Nephron progenitor cell (in vitro differentiated cells): Measurements from ENCODE around the gene CAMSAP2.

Experiments
- DNase-seq: peaks from one replicate; pipeline ENCODE4 v3.0.0; 2021
- H3K27ac Mint-ChIP-seq: 2 replicates; pipeline ENCODE4 v1.8.0; 2021; ENCODE audit warnings: mild to moderate bottlenecking, moderate library complexity, mixed read lengths
- H3K27me3 Mint-ChIP-seq: 2 replicates; pipeline ENCODE4 v1.8.0; 2021; ENCODE audit warnings: mild to moderate bottlenecking, low read depth, mixed read lengths; ENCODE audit not compliant: poor library complexity
- H3K36me3 Mint-ChIP-seq: 2 replicates; pipeline ENCODE4 v1.8.0; 2021; ENCODE audit warnings: low read depth, mixed read lengths
- H3K4me1 Mint-ChIP-seq: 2 replicates; pipeline ENCODE4 v1.8.0; 2021; ENCODE audit warnings: mixed read lengths
- H3K4me3 Mint-ChIP-seq: 2 replicates; pipeline ENCODE4 v1.8.0; 2021; ENCODE audit warnings: mild to moderate bottlenecking, moderate library complexity, mixed read lengths
- H3K9me3 Mint-ChIP-seq: 2 replicates; pipeline ENCODE4 v1.8.0; 2021; ENCODE audit warnings: mild to moderate bottlenecking, moderate library complexity, mixed read lengths
- TF ChIP-seq, protein P1 (sequence below): fragments of 200-600 bp; sonication (generic); IDR thresholded peaks from 2 replicates; pipeline ENCODE4 v1.5.0; 2021; ENCODE audit warnings: antibody characterized with exemption

The CAMSAP2 gene

DNA sequence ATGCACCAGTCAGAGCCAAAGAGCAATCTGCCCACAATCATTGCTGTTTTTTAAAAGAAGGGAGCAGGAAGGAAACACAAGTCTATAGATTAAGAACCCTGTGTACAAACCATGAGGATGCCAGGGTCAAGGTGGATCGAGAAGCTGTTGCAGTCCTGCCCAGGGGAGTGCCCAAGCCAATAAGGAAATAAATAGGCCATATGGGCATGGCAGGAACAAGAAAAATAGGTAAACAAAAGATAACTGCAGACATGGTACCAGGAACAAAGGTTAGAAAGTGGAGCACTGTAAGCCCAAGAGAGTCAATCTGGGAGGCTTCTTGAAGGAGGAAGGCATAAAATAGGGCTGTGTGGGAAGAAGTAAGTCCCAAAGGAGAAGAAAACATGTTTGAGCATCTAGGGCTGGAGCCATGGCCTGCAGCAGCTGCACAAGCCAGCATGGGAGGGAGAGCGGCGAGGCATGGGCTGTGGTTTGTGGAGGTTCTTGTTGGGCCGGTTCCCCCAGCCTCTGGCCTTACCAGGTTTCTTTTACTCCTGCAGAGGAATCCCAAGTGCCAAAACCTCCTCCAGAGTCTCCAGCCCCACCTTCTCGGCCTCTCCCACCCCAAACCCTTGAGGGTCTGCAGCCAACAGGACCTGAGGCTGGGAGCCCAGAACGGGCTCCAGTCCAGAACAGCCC, 169.6 kb downstream of the CAMSAP2 start:
- DNase-seq, result no peak
- Mint-ChIP-seq H3K9me3 (no peaks in the 10 kb centered on the region), H3K27ac (no peak overlapping the region), H3K36me3 (peaks cover 44% of the 10 kb centered on the region), H3K4me1 (no peaks in the 10 kb centered on the region), H3K4me3 (no peak overlapping the region), H3K27me3 (no peaks in the 10 kb centered on the region)
- TF ChIP-seq, protein P1, sequence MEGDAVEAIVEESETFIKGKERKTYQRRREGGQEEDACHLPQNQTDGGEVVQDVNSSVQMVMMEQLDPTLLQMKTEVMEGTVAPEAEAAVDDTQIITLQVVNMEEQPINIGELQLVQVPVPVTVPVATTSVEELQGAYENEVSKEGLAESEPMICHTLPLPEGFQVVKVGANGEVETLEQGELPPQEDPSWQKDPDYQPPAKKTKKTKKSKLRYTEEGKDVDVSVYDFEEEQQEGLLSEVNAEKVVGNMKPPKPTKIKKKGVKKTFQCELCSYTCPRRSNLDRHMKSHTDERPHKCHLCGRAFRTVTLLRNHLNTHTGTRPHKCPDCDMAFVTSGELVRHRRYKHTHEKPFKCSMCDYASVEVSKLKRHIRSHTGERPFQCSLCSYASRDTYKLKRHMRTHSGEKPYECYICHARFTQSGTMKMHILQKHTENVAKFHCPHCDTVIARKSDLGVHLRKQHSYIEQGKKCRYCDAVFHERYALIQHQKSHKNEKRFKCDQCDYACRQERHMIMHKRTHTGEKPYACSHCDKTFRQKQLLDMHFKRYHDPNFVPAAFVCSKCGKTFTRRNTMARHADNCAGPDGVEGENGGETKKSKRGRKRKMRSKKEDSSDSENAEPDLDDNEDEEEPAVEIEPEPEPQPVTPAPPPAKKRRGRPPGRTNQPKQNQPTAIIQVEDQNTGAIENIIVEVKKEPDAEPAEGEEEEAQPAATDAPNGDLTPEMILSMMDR, result no peak

DNA sequence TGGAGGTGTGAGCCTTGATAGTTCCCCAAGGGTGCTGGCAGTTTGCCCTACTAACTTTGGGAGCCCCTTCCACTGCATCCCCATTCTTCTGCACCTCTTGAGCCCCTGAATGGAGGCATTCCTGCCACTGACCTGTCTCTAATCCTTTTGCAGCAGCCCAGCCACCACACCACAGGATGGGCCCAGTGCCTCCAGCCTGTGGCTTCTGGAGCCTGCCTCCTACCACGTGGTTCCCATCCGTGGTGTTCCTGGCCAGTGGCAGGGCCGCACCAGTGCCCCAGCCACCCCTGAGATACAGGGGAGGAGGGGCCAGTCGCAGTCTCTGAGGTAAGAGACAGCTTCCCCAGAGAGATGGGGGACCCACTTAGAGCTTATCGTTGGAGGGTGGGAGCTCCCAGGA, 170.4 kb downstream of the CAMSAP2 start:
- Mint-ChIP-seq H3K36me3 (peaks cover 44% of the 10 kb centered on the region), H3K9me3 (no peaks in the 10 kb centered on the region), H3K4me3 (no peak overlapping the region), H3K27ac (no peak overlapping the region), H3K4me1 (no peaks in the 10 kb centered on the region), H3K27me3 (no peaks in the 10 kb centered on the region)
- no peak for DNase-seq
- TF ChIP-seq, protein P1, result no peak

DNA sequence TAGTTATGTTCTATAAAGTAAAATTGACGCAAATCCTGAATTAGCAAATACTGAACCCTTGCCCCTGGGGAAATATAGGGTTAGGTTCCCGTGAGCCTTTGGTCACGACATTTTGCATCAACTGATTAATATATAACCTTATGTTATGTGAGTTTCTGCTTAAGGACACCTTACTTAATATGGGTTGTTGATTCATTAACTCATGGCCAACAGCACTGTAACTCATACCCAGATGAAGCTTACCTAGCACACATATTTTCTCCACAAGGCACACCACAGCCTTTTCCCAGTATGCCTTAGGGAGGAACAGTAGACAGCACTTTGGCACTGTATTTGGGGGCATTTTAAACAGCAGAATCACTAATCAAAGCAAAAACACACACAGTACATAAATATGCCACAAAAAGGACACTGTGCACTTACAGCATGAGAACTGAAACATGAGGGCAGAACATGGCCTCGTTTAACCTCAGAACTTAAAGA, 171.1 kb downstream of the CAMSAP2 start:
- H3K27me3 Mint-ChIP-seq, result no peaks in the 10 kb centered on the region

More for the DNA sequence above, 171.1 kb downstream of the CAMSAP2 start:
- H3K36me3 Mint-ChIP-seq, result peaks cover 44% of the 10 kb centered on the region
- no peaks in the 10 kb centered on the region for H3K9me3 Mint-ChIP-seq
- DNase-seq, result no peak
- no peak overlapping the region for H3K4me3 Mint-ChIP-seq
- no peaks in the 10 kb centered on the region for H3K4me1 Mint-ChIP-seq
- peak overlapping the region; percentile 57 for H3K27ac Mint-ChIP-seq
- TF ChIP-seq, protein P1, result no peak
